Omental fat pad (tissue), 4 donors: ENCODE data around the gene TMEM254. TPM values are rescaled to one million over a fixed set of nuclear protein-coding genes. Genes with fewer than 3 reads are reported as not detected.
"Not testable (repeated sequence)": the region's sequence is repeated elsewhere in the genome, so short reads cannot be mapped to it uniquely, and the experiment has no call there.

Experiments
- ATAC-seq: fragments of 150-250 bp; one replicate; pipeline ENCODE4 v1.9.1; 2016; ENCODE audit warnings: mild to moderate bottlenecking, moderate library complexity; ENCODE audit not compliant: low FRiP score
- DNase-seq: peaks from one replicate; pipeline ENCODE4 v3.0.0-alpha.2; 2019; ENCODE audit warnings: low spot score
- total RNA-seq, 4 donors: library from RNA; depleted of rRNA; stranded (reverse); fragments of >200 nt; gene quantifications; one replicate each; pipeline ENCODE4 v1.1.0, GENCODE V29; 2016
- TF ChIP-seq, protein P1 (sequence below), 3 donors: fragments of 450-650 bp; IDR thresholded peaks; one replicate each; pipeline ENCODE4 v1.5.1; 2016 to 2017; ENCODE audit warnings: antibody characterized with exemption in 3 of 3, mild to moderate bottlenecking in 3 of 3, moderate library complexity in 2 of 3

Gene TMEM254
- total RNA-seq, 4 donors from 2014 or later: 7.1 to 16.4 (median 11.0) TPM

DNA sequence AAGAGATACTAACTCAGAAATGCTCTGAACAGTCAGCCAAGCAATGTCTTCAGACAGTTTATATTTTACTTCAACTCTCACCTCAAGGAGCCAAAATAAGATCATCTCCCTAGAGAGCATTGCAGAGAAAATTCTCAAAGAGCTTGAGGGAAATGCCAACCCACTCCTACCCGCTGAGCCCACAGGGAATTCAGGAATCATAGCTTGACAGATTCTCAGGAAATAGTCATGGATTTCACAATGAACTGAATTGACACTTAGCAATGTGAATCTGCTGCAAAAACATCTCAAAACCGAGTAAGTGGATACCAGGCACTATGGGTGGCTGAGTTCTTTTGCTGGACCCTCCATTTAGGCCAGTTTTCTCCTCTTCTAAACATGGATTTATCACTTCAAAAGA, 44.3 kb downstream of the TMEM254 start:
- ATAC-seq: peak; percentile 64
- DNase-seq: no peak
- TF ChIP-seq, protein P1, sequence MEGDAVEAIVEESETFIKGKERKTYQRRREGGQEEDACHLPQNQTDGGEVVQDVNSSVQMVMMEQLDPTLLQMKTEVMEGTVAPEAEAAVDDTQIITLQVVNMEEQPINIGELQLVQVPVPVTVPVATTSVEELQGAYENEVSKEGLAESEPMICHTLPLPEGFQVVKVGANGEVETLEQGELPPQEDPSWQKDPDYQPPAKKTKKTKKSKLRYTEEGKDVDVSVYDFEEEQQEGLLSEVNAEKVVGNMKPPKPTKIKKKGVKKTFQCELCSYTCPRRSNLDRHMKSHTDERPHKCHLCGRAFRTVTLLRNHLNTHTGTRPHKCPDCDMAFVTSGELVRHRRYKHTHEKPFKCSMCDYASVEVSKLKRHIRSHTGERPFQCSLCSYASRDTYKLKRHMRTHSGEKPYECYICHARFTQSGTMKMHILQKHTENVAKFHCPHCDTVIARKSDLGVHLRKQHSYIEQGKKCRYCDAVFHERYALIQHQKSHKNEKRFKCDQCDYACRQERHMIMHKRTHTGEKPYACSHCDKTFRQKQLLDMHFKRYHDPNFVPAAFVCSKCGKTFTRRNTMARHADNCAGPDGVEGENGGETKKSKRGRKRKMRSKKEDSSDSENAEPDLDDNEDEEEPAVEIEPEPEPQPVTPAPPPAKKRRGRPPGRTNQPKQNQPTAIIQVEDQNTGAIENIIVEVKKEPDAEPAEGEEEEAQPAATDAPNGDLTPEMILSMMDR (IDR thresholded peaks at IDR 0.05): no peak

DNA sequence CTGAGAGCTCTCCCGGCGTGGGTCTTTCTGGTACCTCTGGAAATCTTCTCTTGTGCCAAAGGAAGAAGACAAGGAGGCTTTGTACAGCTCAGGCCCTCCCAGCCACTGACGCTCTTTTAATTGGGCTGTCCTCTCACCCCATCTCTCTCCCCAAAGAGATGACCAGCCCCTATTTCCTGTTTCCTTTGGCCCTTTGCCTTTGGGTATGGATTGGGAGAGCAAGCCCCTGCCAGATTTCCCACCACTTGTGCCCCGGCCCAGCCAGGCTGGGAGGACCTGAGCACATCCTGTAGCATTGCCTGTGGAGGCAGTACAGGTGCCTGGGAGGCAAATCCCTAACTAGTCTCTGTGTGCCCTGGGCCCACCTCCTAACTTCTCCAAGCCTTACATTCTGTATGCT, 48.4 kb downstream of the TMEM254 start:
- no peak for DNase-seq
- no peak for ATAC-seq
- TF ChIP-seq, protein P1 (IDR thresholded peaks at IDR 0.05): no peak

GRCh38 chr10:80131499-80131901, 53.0 kb downstream of the TMEM254 start:
- ATAC-seq (no peak), DNase-seq (no peak)
- TF ChIP-seq, protein P1 (IDR thresholded peaks at IDR 0.05): no peak

DNA sequence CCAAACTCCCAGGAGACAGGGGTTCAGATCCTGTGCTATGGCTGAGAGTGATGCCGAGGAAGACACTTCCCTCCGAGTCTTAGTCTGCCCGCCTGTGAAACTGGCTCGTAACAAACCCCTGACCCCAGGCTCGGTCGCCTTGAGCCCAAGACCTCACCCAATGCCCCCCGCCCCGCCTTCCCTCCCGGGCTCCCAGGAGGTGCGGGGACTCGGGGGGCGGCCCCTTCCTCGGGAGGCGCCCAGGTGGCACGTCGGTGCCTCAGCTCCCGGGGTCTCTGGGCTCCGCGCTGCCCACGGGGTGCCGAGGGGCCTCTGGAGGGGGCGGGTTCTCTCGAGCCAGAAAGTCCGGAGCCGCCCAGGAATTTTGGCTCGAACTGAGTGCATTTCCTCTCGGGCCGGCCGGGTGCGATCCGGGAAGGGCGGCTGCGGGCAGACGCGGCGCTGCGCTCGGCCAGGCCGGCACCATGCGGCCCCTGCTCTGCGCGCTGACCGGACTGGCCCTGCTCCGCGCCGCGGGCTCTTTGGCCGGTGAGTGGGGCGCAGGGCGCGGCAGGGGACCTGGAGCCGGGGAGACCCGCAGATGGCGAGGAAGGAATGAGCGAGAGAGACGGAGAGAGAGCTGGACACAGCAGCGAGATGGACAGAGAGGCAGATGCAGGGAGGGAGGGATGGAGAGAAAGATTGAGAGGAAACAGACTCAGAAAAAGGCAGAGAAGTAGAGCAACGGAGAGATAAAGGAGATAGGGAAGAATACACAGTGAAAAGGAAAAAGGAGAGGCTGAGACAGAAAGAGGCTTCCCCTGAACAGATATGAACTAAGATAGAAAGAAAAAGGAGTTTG, 54.1 kb downstream of the TMEM254 start, which contains the start of gene PLAC9:
Gene PLAC9, plus strand, starts transcription at position 432 of the 841 bp plus-strand sequence. Its CDS starts 33 bp downstream, at position 465.
- TF ChIP-seq, protein P1 (IDR thresholded peaks at IDR 0.05): no peak
- DNase-seq: no peak
- peak; percentile 91 for ATAC-seq

DNA sequence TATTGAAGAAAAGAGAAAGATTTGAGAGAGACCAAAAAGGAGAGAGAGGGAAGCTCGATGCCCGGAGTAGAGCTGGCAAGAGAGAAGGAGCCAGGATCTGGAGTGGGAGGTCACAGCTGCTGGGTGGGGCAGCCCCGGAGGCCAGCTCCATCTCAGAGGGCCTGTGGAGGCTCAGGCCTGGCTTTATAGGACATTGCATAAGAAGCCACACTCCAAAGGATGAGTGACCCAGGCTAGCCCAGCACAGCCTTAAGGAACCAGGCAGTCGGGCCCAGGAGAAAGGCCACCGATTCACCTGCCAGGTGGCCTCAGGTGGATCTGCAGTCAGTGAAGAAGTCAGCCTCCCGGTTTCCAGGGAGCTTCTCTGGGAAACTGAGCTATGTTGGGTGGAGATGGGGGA, 54.7 kb downstream of the TMEM254 start:
- ATAC-seq (no peak), DNase-seq (no peak)
- TF ChIP-seq, protein P1 (IDR thresholded peaks at IDR 0.05): no peak

DNA sequence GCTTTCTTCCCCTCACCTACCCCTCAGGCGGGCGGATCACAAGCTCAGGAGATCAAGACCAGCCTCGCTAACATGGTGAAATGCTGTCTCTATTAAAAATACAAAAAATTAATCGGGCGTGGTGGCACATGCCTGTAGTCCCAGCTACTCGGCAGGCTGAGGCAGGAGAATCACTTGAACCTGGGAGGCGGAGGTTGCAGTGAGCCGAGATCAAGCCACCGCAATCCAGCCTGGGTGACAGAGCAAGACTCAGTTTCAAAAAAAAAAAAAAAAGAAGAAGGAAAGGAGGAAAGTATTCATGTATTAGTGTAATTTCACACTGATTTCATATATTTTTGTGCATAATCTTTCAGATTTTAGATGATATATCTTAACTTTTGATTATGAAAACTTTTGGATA, 55.2 kb downstream of the TMEM254 start:
- ATAC-seq, DNase-seq: not testable (repeated sequence)

- TF ChIP-seq, protein P1 (IDR thresholded peaks at IDR 0.05): no peak
- DNase-seq: peak; percentile 47
- ATAC-seq: peak; percentile 42
These were observed 57.7 kb downstream of the TMEM254 start for GRCh38 chr10:80136134-80136571.
